HL-60/S4 treated with phorbol 12-myristate 13-acetate at 8.2 ng/mL for 4 days and 3 days (cell line): ENCODE data around the gene WNT3.
"Not testable (repeated sequence)": the region's sequence is repeated elsewhere in the genome, so short reads cannot be mapped to it uniquely, and the experiment has no call there.

Experiments
- in situ Hi-C: fragments of 300-500 bp; cut with MboI; formaldehyde crosslinking; loops from 2 replicates; pipeline ENCODE4 v1.15.0; 2022; ENCODE audit warnings: low sequenced_read_pairs

WNT3 gene

DNA sequence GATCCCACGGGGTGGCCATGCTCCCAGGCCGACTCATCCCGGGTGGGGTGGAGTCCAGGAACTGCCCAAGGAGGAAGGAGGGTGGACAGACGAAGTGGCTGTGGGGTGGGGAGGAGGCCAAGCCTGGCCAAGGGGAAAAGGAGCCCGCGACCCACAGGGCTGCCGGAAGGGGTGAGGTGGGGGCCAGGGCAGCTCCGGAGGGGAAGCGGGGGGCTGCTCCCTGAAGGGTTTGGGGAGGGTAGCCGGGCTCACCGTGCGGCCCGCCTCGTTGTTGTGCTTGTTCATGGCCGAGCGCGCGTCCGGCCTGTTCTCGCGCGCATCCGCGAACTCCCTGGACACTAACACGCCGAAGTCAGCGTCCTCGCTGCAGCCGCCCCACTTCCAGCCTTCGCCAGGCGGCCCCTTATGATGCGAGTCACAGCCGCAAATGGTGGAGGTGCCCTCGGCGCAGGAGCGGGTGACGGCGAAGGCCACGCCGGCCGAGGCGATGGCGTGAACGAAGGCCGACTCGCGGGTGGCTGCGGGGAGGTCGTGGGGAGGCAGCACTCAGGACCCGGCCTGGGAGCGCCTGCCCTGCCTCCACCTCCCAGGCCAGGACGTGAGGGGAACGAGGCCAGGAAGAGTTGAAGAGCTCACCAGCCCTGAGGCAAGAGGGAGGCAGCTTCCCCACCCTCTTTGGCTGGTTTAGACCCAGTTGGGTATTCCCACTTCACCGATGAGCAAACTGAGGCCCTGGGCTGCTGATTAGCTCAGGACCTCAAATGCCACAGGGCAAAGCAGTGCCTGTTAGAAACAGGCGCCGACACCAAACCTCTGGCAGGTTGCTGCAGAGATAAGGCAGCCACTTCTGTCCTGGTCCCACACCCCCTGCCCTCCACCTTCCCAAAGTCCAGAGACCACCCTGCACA lies 48.7 kb downstream of the WNT3 start:
- in situ Hi-C loops: no loop called here

- in situ Hi-C loops: not testable (repeated sequence)
These were observed 49.6 kb downstream of the WNT3 start for GRCh38 chr17:46768896-46769295.

DNA sequence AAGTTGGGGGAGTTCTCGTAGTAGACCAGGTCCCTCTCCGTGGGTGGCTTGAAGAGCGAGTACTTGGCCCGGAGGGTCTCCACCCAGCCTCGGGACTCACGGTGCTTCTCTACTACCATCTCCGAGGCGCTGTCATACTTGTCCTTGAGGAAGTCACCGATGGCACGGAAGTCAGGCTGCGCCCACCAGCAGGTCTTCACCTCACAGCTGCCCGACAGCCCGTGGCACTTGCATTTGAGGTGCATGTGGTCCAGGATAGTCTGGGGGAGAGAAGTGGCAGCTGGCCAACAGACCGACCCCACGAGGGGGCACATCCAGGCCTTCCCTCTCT lies 50.0 kb downstream of the WNT3 start:
- in situ Hi-C loops: no loop called here

- in situ Hi-C loops: no loop called here
These were observed 51.7 kb downstream of the WNT3 start for GRCh38 chr17:46766493-46767491.

DNA sequence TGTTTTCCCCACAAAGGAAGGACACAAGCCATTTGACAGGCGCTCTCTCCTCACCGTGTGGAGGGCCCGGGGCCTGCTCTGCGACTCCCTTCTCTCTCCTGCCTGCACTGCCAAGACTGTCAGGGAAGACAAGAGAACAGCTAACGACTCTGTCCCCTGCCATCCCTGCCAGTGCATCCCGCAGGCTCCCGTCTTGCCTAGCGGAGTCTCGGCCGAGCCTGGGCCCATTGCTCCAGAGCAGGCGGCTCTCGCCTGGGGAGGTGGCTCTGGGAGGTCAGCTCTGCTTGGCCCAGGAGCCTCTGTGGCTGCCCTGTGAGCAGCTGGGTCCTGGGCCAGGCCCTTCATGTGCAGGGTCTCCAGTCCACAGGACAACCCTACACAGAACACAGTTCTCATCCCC lies 53.0 kb downstream of the WNT3 start:
- in situ Hi-C loops: no loop called here

DNA sequence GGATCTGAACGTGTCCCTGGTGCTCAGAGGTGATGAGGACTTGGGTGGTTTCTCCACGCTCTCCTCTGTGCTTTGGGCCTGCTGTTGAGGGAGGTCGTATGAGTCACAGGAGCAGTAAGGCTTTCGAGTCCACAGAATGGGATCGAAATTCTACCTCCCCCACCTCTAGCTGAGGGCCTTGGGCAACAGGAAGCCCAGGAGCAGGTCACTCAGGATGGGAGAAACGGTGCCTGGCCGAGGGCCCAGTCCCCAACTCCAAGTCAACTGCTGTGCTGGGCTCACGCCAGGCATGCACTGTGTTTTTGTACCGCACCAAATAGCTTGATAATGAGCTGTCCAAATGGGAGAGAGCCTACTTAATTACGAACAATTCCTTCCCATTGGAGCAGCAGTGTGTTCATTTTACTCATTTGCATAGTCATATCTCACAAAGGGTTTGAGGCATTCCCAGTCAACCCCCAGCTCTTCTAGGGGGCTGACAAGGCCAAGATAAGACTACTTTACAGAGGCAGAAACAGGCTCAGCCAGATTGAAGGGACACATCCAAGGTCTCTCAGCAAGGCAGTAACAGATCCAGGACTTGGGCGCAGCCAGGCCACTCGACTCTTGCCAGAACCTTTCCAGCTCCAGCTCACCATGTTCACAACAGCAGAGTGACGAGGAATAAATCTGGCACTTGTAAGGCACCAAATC lies 53.6 kb downstream of the WNT3 start:
- in situ Hi-C loops: no loop called here

GRCh38 chr17:46764000-46764708 lies 54.3 kb downstream of the WNT3 start:
- in situ Hi-C loops: no loop called here

DNA sequence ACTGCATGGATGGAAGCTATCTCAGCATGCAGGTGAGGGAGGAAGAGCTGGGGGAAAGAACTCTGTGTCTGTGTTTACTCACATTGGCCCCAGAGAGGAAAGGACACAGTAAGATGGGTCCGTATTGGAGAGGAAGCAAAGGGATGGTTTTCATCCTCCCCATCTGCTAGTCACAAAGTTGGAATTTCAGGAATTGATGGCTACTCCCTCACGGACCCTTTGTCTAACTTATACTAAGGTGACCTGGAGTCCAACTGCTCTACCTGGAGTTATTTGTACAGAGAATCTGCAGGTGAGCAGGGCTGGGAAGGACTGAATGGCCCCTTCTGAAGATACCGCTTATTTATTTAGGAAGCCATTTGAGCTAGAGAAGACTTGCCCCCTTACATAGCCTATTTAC lies 55.1 kb downstream of the WNT3 start:
- in situ Hi-C loops: no loop called here

GRCh38 chr17:46759141-46759540 lies 59.4 kb downstream of the WNT3 start:
- in situ Hi-C loops: no loop called here

DNA sequence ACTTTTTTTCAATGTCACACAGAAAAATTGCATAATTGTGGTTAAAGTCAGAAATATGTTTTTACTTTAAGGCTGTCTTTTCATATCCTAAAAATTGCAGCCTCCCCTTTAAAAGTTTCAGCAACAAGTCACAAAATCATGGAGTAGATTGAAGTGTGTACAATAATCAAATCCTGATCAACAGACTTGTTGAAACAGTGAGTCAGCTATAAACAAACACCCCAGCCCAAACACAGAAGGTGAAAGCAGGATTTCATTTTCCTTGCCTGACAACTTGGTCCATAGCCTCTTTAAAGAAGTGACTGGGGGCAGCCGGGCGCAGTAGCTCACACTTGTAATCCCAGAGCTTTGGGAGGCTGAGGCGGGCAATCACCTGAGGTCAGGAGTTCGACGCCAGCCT lies 59.9 kb downstream of the WNT3 start:
- in situ Hi-C loops: no loop called here

DNA sequence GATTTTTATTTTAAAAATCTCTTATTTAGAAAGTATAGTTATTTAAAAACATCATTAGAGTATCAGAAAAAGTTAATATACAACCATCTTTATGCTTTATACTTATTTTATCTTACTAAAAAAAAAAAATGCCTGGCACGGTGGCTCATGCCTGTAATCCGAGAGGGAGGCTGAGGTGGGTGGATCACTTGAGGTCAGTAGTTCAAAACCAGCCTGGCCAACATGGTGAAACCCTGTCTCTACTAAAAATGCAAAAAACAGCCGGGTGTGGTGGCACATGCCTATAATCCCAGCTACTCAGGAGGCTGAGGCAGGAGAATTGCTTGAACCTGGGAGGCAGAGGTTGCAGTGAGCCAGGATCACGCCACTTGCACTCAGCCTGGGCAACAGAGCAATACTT lies 60.9 kb downstream of the WNT3 start:
- in situ Hi-C loops: not testable (repeated sequence)

DNA sequence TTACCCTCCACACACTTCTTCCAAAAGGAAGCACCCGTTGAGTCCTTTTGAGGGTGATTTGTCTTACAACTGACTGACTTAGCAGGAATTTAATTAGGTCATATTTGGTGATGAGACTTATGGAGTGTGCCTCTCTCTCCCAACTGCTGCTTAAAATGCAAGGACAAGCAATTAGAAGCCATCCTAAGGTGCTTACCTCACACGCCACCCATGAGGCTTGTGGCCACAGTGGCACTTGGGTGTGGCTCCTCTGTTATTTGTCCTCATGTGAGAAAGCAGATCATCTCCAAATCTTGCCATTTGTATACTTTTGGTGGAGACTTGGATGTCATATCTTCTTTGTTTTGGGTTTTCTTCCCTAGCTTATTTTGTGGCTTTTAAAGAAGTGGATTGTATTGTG lies 61.6 kb downstream of the WNT3 start:
- in situ Hi-C loops: no loop called here

DNA sequence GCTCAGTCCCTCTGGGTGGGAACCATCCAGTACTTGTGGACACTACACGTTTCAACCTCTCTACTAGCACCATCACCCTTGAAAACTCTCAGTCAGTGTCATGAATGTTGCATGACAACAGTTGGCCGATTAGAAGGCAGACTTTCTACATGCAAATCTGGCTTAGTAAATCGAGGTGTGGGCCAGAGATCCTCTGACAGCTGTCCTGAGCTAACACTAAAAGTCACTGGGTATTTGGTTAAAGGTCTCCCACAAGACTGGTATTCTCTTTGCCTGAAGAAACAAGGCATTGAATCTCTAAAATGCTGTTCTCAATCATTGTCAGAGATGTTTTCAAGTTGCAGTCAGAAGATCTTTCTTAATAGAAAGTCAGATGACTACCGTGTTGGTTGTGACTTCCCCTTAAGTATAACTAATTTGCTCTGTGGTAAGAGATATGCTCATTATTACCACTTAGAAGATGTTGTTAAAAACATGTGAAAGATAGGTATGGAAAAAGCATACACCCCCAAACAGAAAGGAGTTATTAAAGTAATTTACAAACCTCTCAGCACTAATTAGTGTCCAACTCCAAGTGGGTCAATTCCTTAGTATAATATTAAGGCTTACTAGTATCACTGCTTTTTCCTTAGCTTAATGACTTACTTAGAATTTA lies 62.3 kb downstream of the WNT3 start:
- in situ Hi-C loops: no loop called here

DNA sequence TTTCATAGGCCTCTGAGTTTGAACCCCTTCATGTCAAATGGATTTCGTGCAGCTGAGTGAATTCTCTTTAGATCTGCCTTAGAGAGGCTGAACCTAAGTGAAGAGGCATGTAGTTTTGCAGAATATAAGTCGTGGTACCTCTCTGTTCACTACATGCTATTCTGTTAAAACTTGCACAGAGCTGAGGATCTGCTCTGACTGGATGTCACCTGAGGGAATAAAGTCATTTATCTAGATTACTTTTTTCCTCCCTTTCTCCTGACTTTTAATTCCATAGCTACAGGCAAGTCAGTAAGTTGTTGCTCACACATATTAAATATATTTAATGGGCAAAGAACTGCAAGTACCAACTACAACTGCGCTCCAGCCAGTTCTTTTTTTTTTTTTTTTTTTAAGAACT lies 64.7 kb downstream of the WNT3 start:
- in situ Hi-C loops: no loop called here

DNA sequence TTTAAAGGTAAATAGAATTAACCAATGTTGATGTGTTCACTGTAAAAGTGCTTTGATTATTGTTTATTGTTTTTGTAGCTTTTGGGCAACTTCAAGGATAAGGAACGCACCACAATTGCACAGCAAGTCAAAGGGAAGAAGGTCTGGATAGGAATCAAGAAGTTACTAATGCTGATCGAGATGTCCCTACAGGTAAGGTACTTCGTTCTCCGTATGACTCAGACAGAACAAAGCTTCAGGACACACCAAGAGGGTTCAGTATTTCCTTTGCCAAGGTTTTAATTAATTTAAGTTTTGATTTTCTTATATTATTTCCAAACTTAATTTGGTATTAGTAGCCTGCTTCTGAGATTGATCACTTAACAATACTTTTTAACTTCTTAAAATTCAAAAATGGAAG lies 67.1 kb downstream of the WNT3 start:
- in situ Hi-C loops: no loop called here

- in situ Hi-C loops: no loop called here
These were observed 73.1 kb downstream of the WNT3 start for GRCh38 chr17:46745376-46745775.

DNA sequence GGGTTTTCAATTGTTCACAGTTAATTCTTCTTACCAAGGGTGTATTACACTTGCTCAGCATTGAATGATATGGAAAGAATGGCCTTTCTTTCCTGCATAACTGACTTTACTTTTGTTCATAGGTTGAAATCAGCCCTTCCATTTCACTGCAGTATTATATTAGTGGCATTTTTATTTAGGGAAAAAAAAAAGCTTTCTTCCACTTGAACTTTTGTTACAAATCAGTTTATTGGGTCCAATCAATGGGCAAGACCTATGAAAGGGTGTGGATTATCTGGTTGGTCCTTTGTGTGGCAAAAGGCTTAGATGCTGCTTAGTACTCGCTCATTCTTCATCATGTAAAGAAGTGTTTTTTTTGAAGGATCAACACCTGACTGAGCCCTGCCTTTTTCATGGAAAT lies 74.1 kb downstream of the WNT3 start:
- in situ Hi-C loops: no loop called here

DNA sequence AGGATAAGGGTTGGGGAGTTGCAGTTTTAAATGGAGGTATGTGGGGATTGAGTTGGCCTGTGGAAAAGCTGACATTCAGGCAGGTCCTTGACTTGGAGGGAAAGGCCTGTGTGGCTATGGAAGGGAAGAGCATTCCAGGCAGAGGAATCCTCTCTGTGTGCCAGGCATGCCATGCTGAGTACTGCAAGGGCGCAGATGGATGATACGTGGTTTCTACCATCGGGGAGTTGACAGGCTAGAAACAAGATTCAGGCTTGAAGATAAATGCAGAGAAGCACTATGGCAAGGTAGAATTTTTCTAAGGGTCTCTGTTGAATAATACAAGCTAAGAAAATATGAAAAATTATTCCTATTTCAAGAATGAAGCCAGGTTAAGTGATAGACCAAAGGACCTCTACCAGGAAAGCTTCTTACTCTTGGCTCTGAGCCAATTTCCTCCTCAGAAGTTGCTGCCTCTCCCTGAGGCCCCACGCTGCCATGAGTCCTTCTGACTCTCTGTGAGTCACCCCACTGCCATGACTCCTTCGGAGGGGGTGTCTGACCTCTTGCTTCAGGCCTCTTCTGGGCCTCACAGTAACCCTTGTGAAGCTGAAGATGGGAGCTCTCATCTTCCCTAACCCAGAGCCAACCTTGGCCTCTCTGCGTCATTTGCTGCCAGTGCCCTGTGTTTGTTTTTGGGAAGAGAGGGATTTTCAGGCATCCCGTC lies 75.8 kb downstream of the WNT3 start:
- in situ Hi-C loops: no loop called here

GRCh38 chr17:46741122-46741730 lies 77.3 kb downstream of the WNT3 start:
- in situ Hi-C loops: no loop called here
